NCI-H2081 (cell line): ENCODE measurements around the gene KRTAP10-6.
"Not testable (repeated sequence)": the region's sequence is repeated elsewhere in the genome, so short reads cannot be mapped to it uniquely, and the experiment has no call there.

Source experiments
- DNase-seq, 2 experiments: peaks; one replicate each; lab custom pipeline; 2025; lab: John Stamatoyannopoulos, UW

KRTAP10-6 gene

DNA sequence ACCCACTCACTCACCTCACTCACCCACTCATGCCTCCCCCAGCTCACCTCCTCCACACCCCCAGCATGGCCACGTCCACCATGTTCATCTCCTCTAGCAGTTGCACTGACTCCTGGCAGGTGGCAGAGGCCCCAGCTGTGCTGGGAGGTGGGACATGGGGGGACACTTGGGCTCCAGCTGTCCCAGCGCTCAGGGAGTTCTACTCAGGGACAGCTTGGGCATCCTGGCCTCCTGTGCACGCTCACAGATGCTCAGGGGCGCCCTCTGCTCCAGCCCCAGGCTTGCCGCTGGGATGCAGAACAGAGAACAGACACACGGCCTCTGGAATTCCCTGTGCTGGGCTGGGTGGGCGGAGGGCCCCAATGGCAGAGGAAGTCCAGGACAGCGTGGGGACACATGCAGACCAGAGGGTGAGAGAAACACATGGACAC lies 24.8 kb upstream of the KRTAP10-6 start:
- DNase-seq, result no peak

- DNase-seq, result no peak
Measured at GRCh38 chr21:44616591-44616926, 24.3 kb upstream of the KRTAP10-6 start.

- no peak for DNase-seq
Measured at GRCh38 chr21:44615911-44616590, 23.7 kb upstream of the KRTAP10-6 start.

- DNase-seq, result no peak
Measured at GRCh38 chr21:44615466-44615865, 23.2 kb upstream of the KRTAP10-6 start.

- DNase-seq, result no peak
Measured at GRCh38 chr21:44614961-44615391, 22.7 kb upstream of the KRTAP10-6 start.

DNA sequence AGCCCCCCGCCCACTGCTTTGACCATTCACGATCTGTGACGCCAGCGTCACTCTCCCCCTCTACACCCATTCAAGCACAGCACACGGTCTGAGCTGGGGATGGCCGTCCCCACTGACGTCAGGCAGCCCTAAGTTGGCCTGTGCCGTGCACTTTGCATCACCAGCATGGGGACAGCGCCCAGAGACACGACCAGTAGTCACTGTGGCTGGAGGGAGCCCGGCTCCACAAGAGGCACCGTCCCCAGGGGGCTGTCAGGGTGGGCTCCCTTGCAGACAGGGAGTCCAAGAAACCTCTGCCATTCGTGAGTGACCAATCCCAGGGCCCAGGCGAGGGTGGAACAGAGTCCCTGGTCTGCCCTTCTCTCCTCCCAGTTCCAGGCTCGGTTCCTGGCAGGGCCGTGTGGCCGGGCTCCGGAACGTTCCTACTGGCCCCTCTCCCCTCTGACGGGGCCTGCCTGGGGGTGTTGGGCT lies 21.9 kb upstream of the KRTAP10-6 start:
- no peak for DNase-seq

DNA sequence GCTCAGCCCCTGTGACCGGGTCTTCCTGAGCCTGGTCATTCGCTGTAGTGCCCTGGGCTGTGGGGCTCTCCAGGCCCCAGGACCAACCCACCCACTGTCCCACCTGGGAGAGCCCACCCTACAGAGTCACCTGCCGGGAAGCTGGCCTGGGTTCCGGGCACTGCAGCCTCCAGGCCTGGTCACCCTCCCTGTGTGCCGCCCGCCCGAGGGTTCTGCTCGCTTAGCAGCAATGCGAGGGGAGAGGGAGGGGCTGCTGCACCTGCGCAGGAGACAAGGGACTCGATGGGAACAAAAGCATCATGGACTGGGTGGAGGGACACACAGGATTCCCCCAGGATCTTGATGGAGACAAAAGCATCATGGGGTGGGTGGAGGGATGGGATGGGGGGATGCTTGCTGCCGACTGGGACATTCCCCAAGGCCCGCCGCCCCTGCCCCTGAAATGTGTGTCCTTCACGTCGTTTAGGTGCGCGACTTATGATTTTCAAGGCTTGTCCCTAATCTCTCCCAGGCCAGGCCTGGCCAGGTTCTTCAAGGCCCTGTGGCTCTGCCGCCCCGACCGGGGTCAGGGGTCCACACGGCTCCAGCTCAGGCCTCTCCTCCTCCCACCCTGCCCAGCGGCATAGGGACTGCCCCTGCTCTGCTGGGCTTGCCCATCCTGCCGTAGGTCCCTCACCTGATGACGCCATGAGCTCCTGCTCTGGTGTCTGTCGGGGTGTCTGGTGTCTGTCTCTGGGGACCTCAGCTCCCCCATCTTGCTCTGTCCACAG lies 21.3 kb upstream of the KRTAP10-6 start:
- no peak for DNase-seq

DNA sequence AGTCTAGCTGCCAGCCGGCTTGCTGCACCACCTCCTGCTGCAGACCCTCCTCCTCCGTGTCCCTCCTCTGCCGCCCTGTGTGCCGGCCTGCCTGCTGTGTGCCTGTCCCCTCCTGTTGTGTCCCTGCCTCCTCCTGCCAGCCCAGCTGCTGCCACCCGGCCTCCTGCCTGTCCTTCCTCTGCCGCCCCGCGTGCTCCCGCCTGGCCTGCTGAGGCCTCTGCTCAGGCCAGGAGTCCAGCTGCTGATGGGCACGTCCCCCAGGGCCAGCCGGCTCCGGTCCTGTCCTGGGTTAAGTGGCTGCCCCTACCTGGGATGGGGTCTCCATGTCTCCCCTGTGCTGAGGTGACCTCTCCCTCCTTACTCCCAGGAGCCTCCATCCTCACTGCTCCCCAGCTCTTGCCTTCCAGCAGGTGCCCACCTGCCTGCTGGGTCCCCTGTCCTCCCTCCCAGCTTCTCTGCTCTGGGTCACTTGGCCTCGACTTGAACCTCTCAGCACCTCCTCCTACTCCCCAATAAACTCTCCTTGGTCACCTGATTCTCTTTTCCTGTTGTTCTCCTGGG lies 20.4 kb upstream of the KRTAP10-6 start:
- no peak for DNase-seq

DNA sequence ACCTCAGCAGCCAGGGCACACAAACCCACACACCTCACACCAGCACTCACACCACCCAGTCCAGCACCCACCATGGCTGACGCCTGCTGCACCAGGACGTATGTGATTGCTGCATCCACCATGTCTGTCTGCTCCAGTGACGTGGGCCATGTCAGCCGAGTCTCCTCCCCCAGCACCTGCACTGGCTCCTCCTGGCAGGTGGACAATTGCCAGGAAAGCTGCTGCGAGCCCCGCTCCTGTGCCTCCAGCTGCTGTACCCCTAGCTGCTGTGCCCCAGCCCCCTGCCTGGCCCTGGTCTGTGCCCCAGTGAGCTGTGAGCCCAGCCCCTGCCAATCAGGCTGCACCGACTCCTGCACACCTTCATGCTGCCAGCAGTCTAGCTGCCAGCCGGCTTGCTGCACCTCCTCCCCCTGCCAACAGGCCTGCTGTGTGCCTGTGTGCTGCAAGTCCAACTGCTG lies 19.8 kb upstream of the KRTAP10-6 start, which contains the start of gene KRTAP10-8:
Gene KRTAP10-8, plus strand, starts transcription at position 51 of the 458 bp plus-strand sequence. Its CDS starts 22 bp downstream, at position 73.
- DNase-seq, result no peak

- DNase-seq, result no peak
Measured at GRCh38 chr21:44611551-44611950, 19.2 kb upstream of the KRTAP10-6 start.

DNA sequence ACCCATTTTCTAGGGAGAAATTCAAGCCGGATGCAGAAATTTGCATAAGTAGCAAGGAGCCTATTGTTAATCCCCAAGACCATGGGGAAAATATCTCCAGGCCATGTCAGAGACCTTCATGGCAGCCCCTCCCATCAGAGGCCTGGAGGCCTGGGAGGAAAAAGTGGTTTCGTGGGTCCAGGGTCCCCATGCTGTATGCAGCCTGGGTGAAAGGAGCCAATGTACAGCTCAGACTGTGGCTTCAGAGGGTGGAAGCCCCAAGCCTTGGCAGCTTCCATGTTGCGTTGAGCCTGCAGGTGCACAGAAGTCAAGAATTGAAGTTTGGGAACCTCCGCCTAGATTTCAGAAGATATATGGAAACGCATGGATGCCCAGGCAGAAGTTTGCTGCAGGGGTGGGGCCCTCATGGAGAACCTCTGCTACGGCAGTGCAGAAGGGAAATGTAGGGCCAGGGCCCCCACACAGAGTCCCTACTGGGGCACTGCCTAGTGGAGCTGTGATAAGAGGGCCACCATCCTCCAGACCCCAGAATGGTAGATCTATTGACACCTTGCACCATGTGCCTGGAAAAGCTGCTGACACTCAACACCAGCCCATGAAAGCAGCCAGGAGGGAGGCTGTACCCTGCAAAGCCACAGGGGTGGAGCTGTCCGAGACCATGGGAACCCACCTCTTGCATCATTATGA lies 18.0 kb upstream of the KRTAP10-6 start:
- not testable (repeated sequence) for DNase-seq

DNA sequence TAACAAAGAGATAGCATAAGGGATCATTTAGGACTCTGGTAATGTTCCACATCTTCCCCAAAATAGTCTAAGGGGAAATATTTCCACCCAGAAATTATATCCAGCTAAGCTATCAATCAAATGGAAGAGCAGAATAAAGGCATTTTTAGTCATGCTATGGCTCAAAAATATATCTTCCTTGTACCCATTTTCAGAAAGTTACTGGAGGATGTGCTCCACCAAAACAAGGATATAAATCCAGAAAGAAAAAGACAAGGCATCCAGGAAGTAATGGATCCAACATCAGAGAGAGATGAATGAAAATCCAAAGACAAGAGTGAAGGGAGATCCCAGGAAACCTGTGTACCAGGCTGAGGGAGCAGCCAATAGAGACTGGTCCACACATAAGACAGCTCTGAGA lies 16.9 kb upstream of the KRTAP10-6 start:
- DNase-seq, result no peak

DNA sequence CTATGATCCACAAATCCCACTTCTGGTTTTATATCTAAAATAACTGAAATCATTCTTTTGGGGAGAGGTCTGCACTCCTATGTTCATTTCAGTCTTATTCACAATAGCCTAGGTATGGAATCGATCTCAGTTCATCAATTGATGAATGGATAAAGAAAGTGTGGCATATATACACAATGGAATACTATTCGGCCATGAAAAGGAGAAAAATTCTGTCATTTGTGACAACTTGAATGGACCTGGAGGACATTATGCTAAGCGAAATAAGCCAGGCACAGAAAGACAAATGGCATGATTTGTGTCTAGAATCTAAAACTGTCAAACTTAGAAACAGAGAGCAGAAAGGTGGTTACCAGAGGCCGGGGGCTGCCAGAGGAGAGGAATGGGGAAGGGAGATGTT lies 14.2 kb upstream of the KRTAP10-6 start:
- DNase-seq, result no peak

GRCh38 chr21:44603911-44604310 lies 11.6 kb upstream of the KRTAP10-6 start:
- DNase-seq, result no peak

GRCh38 chr21:44603109-44603875 lies 11.0 kb upstream of the KRTAP10-6 start:
- DNase-seq, result no peak

GRCh38 chr21:44602463-44602850 lies 10.2 kb upstream of the KRTAP10-6 start:
- DNase-seq, result no peak

GRCh38 chr21:44601596-44602462 lies 9.5 kb upstream of the KRTAP10-6 start:
- no peak for DNase-seq

DNA sequence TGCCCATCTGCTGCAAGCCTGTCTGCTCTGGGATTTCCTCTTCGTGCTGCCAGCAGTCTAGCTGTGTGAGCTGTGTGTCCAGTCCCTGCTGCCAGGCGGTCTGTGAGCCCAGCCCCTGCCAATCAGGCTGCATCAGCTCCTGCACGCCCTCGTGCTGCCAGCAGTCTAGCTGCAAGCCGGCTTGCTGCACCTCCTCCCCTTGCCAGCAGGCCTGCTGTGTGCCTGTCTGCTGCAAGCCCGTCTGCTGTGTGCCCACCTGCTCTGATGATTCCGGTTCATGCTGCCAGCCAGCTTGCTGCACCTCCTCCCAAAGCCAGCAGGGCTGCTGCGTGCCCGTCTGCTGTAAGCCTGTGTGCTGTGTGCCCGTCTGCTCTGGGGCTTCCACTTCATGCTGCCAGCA lies 8.8 kb upstream of the KRTAP10-6 start:
- peak in 1 of 2 experiments; percentile 5 for DNase-seq

DNA sequence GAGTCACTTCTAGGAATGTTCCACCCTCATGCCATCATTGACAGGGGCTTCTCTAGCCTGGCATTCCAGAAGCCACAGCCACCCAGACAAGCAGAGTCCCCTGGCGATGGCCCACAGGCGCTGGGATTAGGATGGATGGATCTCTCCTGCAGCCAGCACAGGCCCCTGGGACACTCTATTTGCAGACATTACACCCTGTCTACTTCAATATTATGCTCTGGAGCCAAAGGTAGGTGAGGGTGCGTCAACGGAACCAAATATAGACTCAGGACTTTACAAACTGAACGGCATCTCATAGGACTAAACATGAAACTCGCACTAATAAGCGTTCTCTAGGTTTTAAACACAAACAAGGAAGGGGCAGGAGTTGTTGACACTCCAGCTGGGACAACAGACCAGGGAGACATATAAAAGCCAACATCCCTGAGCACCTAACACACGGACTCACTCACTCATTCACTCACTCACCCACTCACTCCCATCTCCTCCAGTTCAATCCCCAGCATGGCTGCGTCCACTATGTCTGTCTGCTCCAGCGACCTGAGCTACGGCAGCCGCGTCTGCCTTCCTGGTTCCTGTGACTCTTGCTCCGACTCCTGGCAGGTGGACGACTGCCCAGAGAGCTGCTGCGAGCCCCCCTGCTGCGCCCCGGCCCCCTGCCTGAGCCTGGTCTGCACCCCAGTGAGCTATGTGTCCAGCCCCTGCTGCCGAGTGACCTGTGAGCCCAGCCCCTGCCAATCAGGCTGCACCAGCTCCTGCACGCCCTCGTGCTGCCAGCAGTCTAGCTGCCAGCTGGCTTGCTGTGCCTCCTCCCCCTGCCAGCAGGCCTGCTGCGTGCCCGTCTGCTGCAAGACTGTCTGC lies 8.0 kb upstream of the KRTAP10-6 start, which contains the start of gene KRTAP10-7:
Gene KRTAP10-7, plus strand, starts transcription at position 480 of the 861 bp plus-strand sequence. Its CDS starts 25 bp downstream, at position 505.
- not testable (repeated sequence) for DNase-seq
